ENCODE data around the gene ABR. TPM values are rescaled to one million over a fixed set of nuclear protein-coding genes. Genes with fewer than 3 reads are reported as not detected.
A peak's percentile ranks its signal among the peaks of the same experiment; 100 is the strongest.

Gene ABR
- total RNA-seq, 1 donor from 2014 or later = 70.9 TPM

DNA sequence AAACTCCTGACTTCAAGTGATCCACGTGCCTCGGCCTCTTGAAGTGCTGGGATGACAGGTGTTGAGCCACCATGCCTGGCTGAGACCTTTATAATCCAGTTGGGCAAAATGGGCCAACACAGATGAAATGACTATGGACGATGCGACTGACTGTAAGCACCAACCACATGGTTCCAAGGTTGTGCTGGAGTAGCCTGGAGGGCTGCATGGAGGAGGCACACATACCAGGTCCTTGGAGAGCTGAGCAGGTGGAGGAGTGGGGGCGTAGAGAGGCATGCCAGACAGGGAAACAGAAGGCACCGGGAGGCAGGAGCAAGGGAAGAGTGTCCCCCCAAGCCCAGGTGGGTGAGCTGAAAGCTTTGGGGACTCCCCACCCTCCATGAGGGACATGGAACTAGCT lies 85.2 kb downstream of the ABR start:
- H3K27ac ChIP-seq (ENCODE audit: low read depth, low read length) = no peak overlapping the region
- Mint-ChIP-seq H3K4me1 (ENCODE audit: low read depth, unreplicated experiment) (no peaks in the 10 kb centered on the region), H3K36me3 (ENCODE audit: low read depth, unreplicated experiment) (peaks cover 28% of the 10 kb centered on the region), H3K9me3 (ENCODE audit: unreplicated experiment) (peaks cover 2% of the 10 kb centered on the region), H3K4me3 (ENCODE audit: unreplicated experiment) (no peak overlapping the region), H3K27ac (ENCODE audit: unreplicated experiment) (peak overlapping the region; percentile 8), H3K27me3 (ENCODE audit: low read depth, unreplicated experiment) (no peaks in the 10 kb centered on the region)
- peaks cover 4% of the 10 kb centered on the region for H3K79me2 ChIP-seq (ENCODE audit: insufficient read depth, low read length)
- H3K9ac ChIP-seq (ENCODE audit: low read length) = no peak overlapping the region
- no peak overlapping the region for H2AFZ ChIP-seq (ENCODE audit: low read depth, low read length)
- peaks cover 68% of the 10 kb centered on the region for H4K20me1 ChIP-seq (ENCODE audit: insufficient read depth, low read length)
- no peak for TF ChIP-seq EZH2 (IDR thresholded peaks at IDR 0.05; ENCODE audit: insufficient read depth, low read length)
- TF ChIP-seq, protein P1, sequence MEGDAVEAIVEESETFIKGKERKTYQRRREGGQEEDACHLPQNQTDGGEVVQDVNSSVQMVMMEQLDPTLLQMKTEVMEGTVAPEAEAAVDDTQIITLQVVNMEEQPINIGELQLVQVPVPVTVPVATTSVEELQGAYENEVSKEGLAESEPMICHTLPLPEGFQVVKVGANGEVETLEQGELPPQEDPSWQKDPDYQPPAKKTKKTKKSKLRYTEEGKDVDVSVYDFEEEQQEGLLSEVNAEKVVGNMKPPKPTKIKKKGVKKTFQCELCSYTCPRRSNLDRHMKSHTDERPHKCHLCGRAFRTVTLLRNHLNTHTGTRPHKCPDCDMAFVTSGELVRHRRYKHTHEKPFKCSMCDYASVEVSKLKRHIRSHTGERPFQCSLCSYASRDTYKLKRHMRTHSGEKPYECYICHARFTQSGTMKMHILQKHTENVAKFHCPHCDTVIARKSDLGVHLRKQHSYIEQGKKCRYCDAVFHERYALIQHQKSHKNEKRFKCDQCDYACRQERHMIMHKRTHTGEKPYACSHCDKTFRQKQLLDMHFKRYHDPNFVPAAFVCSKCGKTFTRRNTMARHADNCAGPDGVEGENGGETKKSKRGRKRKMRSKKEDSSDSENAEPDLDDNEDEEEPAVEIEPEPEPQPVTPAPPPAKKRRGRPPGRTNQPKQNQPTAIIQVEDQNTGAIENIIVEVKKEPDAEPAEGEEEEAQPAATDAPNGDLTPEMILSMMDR (IDR thresholded peaks at IDR 0.05; ENCODE audit: insufficient read depth, low read depth, low read length) = no peak
- no peaks in the 10 kb centered on the region for H3K4me1 ChIP-seq (ENCODE audit: insufficient read depth, low read length)
- FAIRE-seq (no peak), DNase-seq (ENCODE audit: low read depth) (no peak)
- H3K27me3 ChIP-seq (ENCODE audit: insufficient read depth, low read length) = no peaks in the 10 kb centered on the region
- H3K4me2 ChIP-seq (ENCODE audit: low read length) = no peak overlapping the region
- H3K9me3 ChIP-seq (ENCODE audit: insufficient read depth, low read depth, low read length) = no peaks in the 10 kb centered on the region
- H3K36me3 ChIP-seq (ENCODE audit: insufficient read depth, low read length) = peaks cover 8% of the 10 kb centered on the region
- no peak overlapping the region for H3K4me3 ChIP-seq (ENCODE audit: insufficient read depth, low read depth, low read length)

DNA sequence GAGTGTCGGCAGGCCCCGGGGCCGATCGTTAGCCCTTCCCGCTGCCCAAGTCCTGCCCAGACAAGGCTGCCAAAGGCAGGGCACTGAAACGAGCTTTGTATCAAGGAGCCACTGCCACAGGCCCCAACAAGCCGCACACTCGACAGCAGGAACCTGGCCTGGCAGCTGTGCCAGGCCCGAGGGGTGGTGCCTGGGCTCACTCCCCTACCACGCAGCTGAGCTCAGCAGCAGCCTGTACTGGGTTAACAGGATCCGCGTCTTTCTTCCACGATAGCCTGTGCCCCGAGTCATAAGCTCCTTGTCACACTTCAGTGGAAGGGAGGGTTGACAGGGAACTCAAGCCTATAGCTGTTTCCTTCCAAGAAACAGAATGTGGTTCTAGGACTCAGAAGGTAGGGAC lies 87.9 kb downstream of the ABR start:
- DNase-seq (ENCODE audit: low read depth) (no peak), FAIRE-seq (no peak)
- TF ChIP-seq EZH2 (IDR thresholded peaks at IDR 0.05; ENCODE audit: insufficient read depth, low read length) = no peak
- TF ChIP-seq, protein P1 (IDR thresholded peaks at IDR 0.05; ENCODE audit: insufficient read depth, low read depth, low read length) = no peak
- H3K27me3 ChIP-seq (ENCODE audit: insufficient read depth, low read length) = no peaks in the 10 kb centered on the region
- H3K4me3 Mint-ChIP-seq (ENCODE audit: unreplicated experiment) = no peak overlapping the region
- H3K9me3 ChIP-seq (ENCODE audit: insufficient read depth, low read depth, low read length) = no peaks in the 10 kb centered on the region
- H4K20me1 ChIP-seq (ENCODE audit: insufficient read depth, low read length) = peaks cover 56% of the 10 kb centered on the region
- no peak overlapping the region for H2AFZ ChIP-seq (ENCODE audit: low read depth, low read length)
- no peak overlapping the region for H3K27ac Mint-ChIP-seq (ENCODE audit: unreplicated experiment)
- H3K79me2 ChIP-seq (ENCODE audit: insufficient read depth, low read length) = peaks cover 4% of the 10 kb centered on the region
- H3K4me2 ChIP-seq (ENCODE audit: low read length) = no peak overlapping the region
- H3K9me3 Mint-ChIP-seq (ENCODE audit: unreplicated experiment) = peaks cover 2% of the 10 kb centered on the region
- H3K27ac ChIP-seq (ENCODE audit: low read depth, low read length) = no peak overlapping the region
- H3K36me3 Mint-ChIP-seq (ENCODE audit: low read depth, unreplicated experiment) = peaks cover 19% of the 10 kb centered on the region
- H3K4me3 ChIP-seq (ENCODE audit: insufficient read depth, low read depth, low read length) = no peak overlapping the region
- H3K4me1 ChIP-seq (ENCODE audit: insufficient read depth, low read length) = peaks cover 8% of the 10 kb centered on the region
- H3K4me1 Mint-ChIP-seq (ENCODE audit: low read depth, unreplicated experiment) = no peaks in the 10 kb centered on the region
- H3K36me3 ChIP-seq (ENCODE audit: insufficient read depth, low read length) = peaks cover 6% of the 10 kb centered on the region
- H3K9ac ChIP-seq (ENCODE audit: low read length) = no peak overlapping the region
- H3K27me3 Mint-ChIP-seq (ENCODE audit: low read depth, unreplicated experiment) = no peaks in the 10 kb centered on the region

GRCh38 chr17:1091190-1091534 lies 88.6 kb downstream of the ABR start:
- no peak for DNase-seq (ENCODE audit: low read depth)
- Mint-ChIP-seq H3K4me1 (ENCODE audit: low read depth, unreplicated experiment) (no peaks in the 10 kb centered on the region), H3K36me3 (ENCODE audit: low read depth, unreplicated experiment) (peaks cover 19% of the 10 kb centered on the region), H3K27ac (ENCODE audit: unreplicated experiment) (no peak overlapping the region), H3K27me3 (ENCODE audit: low read depth, unreplicated experiment) (no peaks in the 10 kb centered on the region), H3K4me3 (ENCODE audit: unreplicated experiment) (no peak overlapping the region), H3K9me3 (ENCODE audit: unreplicated experiment) (peaks cover 2% of the 10 kb centered on the region)
- no peaks in the 10 kb centered on the region for H3K27me3 ChIP-seq (ENCODE audit: insufficient read depth, low read length)
- FAIRE-seq = no peak
- no peak overlapping the region for H3K4me2 ChIP-seq (ENCODE audit: low read length)
- H4K20me1 ChIP-seq (ENCODE audit: insufficient read depth, low read length) = peaks cover 55% of the 10 kb centered on the region
- peaks cover 8% of the 10 kb centered on the region for H3K4me1 ChIP-seq (ENCODE audit: insufficient read depth, low read length)
- H3K27ac ChIP-seq (ENCODE audit: low read depth, low read length) = no peak overlapping the region
- TF ChIP-seq EZH2 (IDR thresholded peaks at IDR 0.05; ENCODE audit: insufficient read depth, low read length) = no peak
- TF ChIP-seq, protein P1 (IDR thresholded peaks at IDR 0.05; ENCODE audit: insufficient read depth, low read depth, low read length) = no peak
- peaks cover 4% of the 10 kb centered on the region for H3K79me2 ChIP-seq (ENCODE audit: insufficient read depth, low read length)
- H3K36me3 ChIP-seq (ENCODE audit: insufficient read depth, low read length) = peaks cover 6% of the 10 kb centered on the region
- no peak overlapping the region for H3K4me3 ChIP-seq (ENCODE audit: insufficient read depth, low read depth, low read length)
- no peak overlapping the region for H2AFZ ChIP-seq (ENCODE audit: low read depth, low read length)
- no peak overlapping the region for H3K9ac ChIP-seq (ENCODE audit: low read length)
- H3K9me3 ChIP-seq (ENCODE audit: insufficient read depth, low read depth, low read length) = no peaks in the 10 kb centered on the region

All from astrocyte (in vitro differentiated cells and primary cell).